Ovary (tissue), 9 donors: ENCODE data around the gene FA2H. TPM values are rescaled to one million over a fixed set of nuclear protein-coding genes. Genes with fewer than 3 reads are reported as not detected.

Experiments used
- DNase-seq, 5 donors: peaks; one replicate each; pipeline ENCODE4 v3.0.0-alpha.2; 2019 to 2020
- H3K27ac ChIP-seq, 2 donors: fragments of 200-600 bp; one replicate each; pipeline versions ENCODE4 v1.5.1 to v1.8.0; 2019 to 2022
- H3K27me3 ChIP-seq: fragments of 200-600 bp; one replicate; pipeline ENCODE4 v1.8.0; 2022
- H3K36me3 ChIP-seq: fragments of 200-600 bp; sonication (generic); one replicate; pipeline ENCODE4 v1.5.1; 2019
- H3K4me1 ChIP-seq: one replicate; pipeline ENCODE4 v1.8.1; 2013; ENCODE audit warnings: mild to moderate bottlenecking, moderate library complexity; ENCODE audit not compliant: insufficient read depth
- H3K4me3 ChIP-seq: fragments of 200-600 bp; sonication (generic); one replicate; pipeline ENCODE4 v1.5.1; 2017
- H3K9me3 ChIP-seq, 2 donors: fragments of 200-600 bp in 1 of 2; sonication (generic) in 1 of 2; one replicate each; pipeline versions ENCODE4 v1.5.1 to v1.8.1; 2013 to 2019; ENCODE audit warnings: mild to moderate bottlenecking in 1 of 2, moderate library complexity in 1 of 2
- EP300 ChIP-seq: sonication (generic); formaldehyde crosslinking; IDR thresholded peaks from one replicate; pipeline ENCODE4 v1.6.1; 2017; ENCODE audit warnings: antibody characterized with exemption
- POLR2A ChIP-seq: fragments of 450-650 bp; IDR thresholded peaks from one replicate; pipeline ENCODE4 v1.6.1; 2017; ENCODE audit warnings: antibody characterized with exemption, mild to moderate bottlenecking, moderate library complexity
- WGBS, 3 donors: extraction: QIAGEN DNeasy Blood & Tissue Kit in 1 of 3; methylation state at CpG; one replicate each; pipeline versions ENCODE4 v1.1.5 to v1.1.7; 2013 to 2017; 5-methylcytosine and 5-hydroxymethylcytosine counted together
- intact Hi-C, 4 donors: fragments of 100-400 bp; cut with DNase I; formaldehyde crosslinking; loops; one replicate each; pipeline versions ENCODE4 v1.11.0 to v1.15.1; 2022 to 2023
- polyA plus RNA-seq, 2 donors: library from polyadenylated mRNA; stranded (reverse); fragments of 200-250 nt in 1 of 2; fragments of 350-450 nt in 1 of 2; fragmentation: Illumina TruSeq in 1 of 2; extraction: RNeasy Lipid Tissue Mini Kit (QIAGEN cat#74804) in 1 of 2; gene quantifications; one replicate each; pipeline ENCODE4 v1.2.3, GENCODE V29; 2013 to 2014
- total RNA-seq, 7 donors: library from RNA; depleted of rRNA in 2 of 7; stranded (reverse); fragments of >200 nt in 2 of 7; fragmentation: NEBNext Ultra II Directional in 3 of 7; extraction: Animal tissue kit (Norgen Biotek cat#: 25700) in 3 of 7; gene quantifications; one replicate each; pipeline versions ENCODE4 v1.1.0 to v1.2.4, GENCODE V29; 2016 to 2023
- TF ChIP-seq, protein P1 (sequence below), 3 donors: fragments of 450-650 bp in 2 of 3; fragments of 200-600 bp in 1 of 3; IDR thresholded peaks; one replicate each; pipeline versions ENCODE4 v1.5.1 to v1.8.0; 2016 to 2022; ENCODE audit warnings: antibody characterized with exemption in 3 of 3, mild to moderate bottlenecking in 1 of 3
- donor health status: DM: no; HTN: no; CAD: no; lungs with moderate emphysema.
- donor health status: DM: no; HTN: no; CAD: no.
- donor health status: Bipolar disorder and iron deficiency.
- donor health status: DM: yes; HTN: yes; CAD: no.
- donor health status: DM: no; HTN: no; CAD: no.
- donor health status: DM: yes; HTN: yes; CAD: no.

FA2H gene
- total and polyA plus RNA-seq, 9 donors = 0.02 to 1.3 (median 0.49) TPM; not detected in 3

DNA sequence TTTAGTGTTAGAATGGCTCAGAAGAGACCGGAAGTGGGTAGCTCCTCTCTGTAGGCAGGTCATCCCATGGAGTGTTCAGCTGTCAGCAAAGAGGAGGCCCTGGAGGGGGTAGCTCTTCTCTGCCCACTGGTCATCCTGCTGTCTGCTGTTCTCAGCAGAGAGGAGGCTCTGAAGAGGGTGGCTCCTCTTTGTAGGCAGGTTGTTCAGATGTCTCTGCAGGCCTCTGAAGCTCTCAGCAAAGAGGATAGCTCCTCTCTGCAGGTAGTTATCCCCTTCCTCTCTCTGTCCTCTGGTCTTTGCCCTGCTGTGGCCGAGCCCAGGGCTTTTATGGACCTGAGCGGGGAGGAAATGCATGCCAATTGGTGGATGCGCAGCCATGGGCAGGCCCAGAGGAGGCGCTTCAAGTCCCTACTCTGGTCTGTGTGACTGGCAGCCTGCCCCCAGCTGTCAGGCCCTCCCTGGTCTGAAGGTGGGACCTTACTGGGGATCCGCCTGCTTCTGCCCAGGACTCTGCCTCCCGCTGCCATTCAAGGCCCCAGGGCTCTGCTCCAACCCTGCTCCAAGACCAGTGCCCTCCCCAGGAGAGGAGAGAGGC is 32.5 kb upstream of the FA2H start:
- WGBS, 3 donors = 87 to 92% (median 90%) methylated on average over 7 of the region's 7 CpGs
- Histone ChIP-seq H3K36me3 (no peaks in the 10 kb centered on the region), H3K9me3 (no peaks in the 10 kb centered on the region), H3K27ac (no peak overlapping the region), H3K27me3 (no peaks in the 10 kb centered on the region), H3K4me1 (no peaks in the 10 kb centered on the region), H3K4me3 (no peak overlapping the region)
- TF ChIP-seq EP300 = no peak
- TF ChIP-seq POLR2A = no peak
- TF ChIP-seq, protein P1, sequence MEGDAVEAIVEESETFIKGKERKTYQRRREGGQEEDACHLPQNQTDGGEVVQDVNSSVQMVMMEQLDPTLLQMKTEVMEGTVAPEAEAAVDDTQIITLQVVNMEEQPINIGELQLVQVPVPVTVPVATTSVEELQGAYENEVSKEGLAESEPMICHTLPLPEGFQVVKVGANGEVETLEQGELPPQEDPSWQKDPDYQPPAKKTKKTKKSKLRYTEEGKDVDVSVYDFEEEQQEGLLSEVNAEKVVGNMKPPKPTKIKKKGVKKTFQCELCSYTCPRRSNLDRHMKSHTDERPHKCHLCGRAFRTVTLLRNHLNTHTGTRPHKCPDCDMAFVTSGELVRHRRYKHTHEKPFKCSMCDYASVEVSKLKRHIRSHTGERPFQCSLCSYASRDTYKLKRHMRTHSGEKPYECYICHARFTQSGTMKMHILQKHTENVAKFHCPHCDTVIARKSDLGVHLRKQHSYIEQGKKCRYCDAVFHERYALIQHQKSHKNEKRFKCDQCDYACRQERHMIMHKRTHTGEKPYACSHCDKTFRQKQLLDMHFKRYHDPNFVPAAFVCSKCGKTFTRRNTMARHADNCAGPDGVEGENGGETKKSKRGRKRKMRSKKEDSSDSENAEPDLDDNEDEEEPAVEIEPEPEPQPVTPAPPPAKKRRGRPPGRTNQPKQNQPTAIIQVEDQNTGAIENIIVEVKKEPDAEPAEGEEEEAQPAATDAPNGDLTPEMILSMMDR (IDR thresholded peaks at IDR 0.05) = no peak
- no peak for DNase-seq
- intact Hi-C loops = loop anchor here in 1 of 4 donors (10.0 kb wide), 1 partner anchor 1078 kb away; no protein-coding TSS in a partner anchor

DNA sequence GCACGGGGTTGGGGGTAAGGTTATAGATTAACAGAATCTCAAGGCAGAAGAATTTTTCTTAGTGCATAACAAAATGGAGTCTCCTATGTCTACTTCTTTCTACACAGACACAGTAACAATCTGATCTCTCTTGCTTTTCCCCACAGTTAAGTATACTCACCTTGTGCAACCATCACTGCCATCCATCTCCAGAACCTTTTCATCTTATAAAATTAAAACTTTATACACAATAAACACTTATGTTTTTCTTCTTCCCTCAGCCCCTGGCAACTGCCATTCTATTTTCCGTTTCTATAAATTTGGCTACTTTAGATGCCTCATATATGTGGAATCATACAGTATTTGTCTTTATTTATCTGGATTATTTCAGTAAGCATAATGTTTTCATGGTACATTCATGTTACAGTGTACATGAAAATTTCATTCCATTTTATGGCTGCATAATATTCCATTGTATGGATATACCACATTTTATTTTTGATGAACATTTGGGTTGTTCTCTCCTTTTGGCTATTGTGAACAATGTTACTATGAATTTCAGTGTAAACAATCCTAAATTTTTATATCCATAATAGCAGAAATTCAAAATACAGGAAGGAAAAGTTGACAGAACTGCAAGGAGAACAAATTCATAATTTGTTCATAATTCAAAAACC is 25.7 kb upstream of the FA2H start:
- TF ChIP-seq EP300 = no peak
- 76 to 82% (median 78%) methylated on average over 2 of the region's 2 CpGs for WGBS, 3 donors

DNA sequence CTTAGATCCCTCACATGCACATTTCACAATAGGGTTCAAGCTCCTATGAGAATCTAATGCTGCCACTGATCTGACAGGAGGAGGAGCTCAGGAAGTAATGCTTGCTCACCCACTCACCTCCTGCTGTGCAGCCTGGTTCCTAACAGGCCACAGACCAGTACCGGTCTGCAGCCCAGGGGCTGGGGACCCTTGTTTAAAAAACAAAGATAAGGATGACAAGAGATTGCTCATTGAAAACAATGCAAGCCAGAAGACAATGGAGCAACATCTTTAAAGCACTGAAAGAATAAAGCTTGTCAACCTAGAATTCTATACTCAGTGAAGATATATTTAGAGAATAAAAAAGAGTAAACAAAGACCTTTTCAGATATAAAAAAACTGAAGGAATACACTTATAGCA is 22.8 kb upstream of the FA2H start:
- no peak overlapping the region for H3K4me3 ChIP-seq
- 66 to 84% (median 68%) methylated on average over 1 of the region's 1 CpG for WGBS, 3 donors
- H3K9me3 ChIP-seq = no peaks in the 10 kb centered on the region
- no peak for DNase-seq
- TF ChIP-seq POLR2A = no peak
- TF ChIP-seq EP300 = no peak
- TF ChIP-seq, protein P1 (IDR thresholded peaks at IDR 0.05) = no peak
- no peaks in the 10 kb centered on the region for H3K27me3 ChIP-seq
- no peaks in the 10 kb centered on the region for H3K36me3 ChIP-seq
- intact Hi-C loops = no loop called here
- no peak overlapping the region for H3K27ac ChIP-seq
- H3K4me1 ChIP-seq = no peaks in the 10 kb centered on the region

More for the DNA sequence above, 25.7 kb upstream of the FA2H start:
- H3K4me1 ChIP-seq = no peaks in the 10 kb centered on the region
- no peak overlapping the region for H3K4me3 ChIP-seq
- no peaks in the 10 kb centered on the region for H3K36me3 ChIP-seq
- no peaks in the 10 kb centered on the region for H3K9me3 ChIP-seq
- DNase-seq = no peak
- no peaks in the 10 kb centered on the region for H3K27me3 ChIP-seq
- intact Hi-C loops = loop anchor here in 1 of 4 donors (10.0 kb wide), 1 partner anchor 1084 kb away; no protein-coding TSS in a partner anchor
- no peak overlapping the region for H3K27ac ChIP-seq

DNA sequence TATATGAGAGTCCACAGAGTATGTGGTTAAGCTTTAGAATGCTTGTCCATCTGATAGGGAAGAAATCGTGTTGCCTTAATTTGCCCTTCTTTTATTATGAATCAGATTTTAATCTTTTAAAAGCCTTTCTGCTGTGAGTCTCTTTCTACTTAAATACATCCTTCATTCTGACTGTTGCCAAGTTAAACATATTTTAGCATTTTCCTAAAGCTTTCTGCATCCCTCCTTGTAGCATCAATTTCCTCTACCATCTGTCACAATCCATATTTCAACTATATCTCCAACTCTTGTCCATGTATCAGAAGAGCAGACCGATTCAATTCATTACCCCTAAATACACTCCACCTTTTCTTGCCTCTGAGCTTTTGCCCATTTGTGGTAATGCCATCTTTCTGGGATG is 20.5 kb upstream of the FA2H start:
- Histone ChIP-seq H3K27ac (no peak overlapping the region), H3K4me1 (no peaks in the 10 kb centered on the region), H3K36me3 (no peaks in the 10 kb centered on the region), H3K4me3 (no peak overlapping the region), H3K27me3 (no peaks in the 10 kb centered on the region), H3K9me3 (no peaks in the 10 kb centered on the region)
- WGBS, 3 donors = 70 to 79% (median 73%) methylated on average over 2 of the region's 2 CpGs
- DNase-seq = no peak
- TF ChIP-seq EP300 = no peak
- TF ChIP-seq, protein P1 (IDR thresholded peaks at IDR 0.05) = no peak
- TF ChIP-seq POLR2A = no peak
- intact Hi-C loops = no loop called here

DNA sequence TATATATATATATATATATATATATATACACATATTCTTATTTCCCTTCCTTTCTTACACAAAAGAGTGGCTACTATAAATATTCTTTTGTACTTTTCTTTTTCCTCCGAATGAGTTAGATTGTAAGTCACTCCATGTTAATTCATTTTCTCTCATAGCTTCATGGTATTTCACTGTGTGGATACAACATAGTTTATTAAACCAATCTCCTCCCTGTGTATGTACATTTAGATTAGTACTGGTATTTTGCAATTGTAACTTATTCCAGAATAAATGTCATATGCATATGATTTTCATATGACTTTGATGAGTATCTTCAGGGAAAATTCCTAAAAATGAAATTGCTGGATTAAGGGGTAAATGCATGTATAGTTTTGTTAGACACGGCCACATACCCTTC is 20.0 kb upstream of the FA2H start:
- intact Hi-C loops = no loop called here

More for the DNA sequence above, 20.0 kb upstream of the FA2H start:
- Histone ChIP-seq H3K4me1 (no peaks in the 10 kb centered on the region), H3K9me3 (no peaks in the 10 kb centered on the region), H3K27ac (no peak overlapping the region), H3K4me3 (no peak overlapping the region), H3K36me3 (no peaks in the 10 kb centered on the region), H3K27me3 (no peaks in the 10 kb centered on the region)
- WGBS, 3 donors = 36 to 44% (median 39%) methylated on average over 2 of the region's 2 CpGs
- DNase-seq = no peak
- TF ChIP-seq POLR2A (no peak), EP300 (no peak)
- TF ChIP-seq, protein P1 (IDR thresholded peaks at IDR 0.05) = no peak
